BJ (cell line): ENCODE data around the gene NEU1. TPM values are rescaled to one million over a fixed set of nuclear protein-coding genes. Genes with fewer than 3 reads are reported as not detected.
"Not testable (repeated sequence)": the region's sequence is repeated elsewhere in the genome, so short reads cannot be mapped to it uniquely, and the experiment has no call there.

ENCODE experiments used
- CTCF ChIA-PET: fragments of 350-600 bp; formaldehyde crosslinking; extraction: SDS; loops from one replicate; lab custom pipeline; 2021; ENCODE audit warnings: antibody characterized with exemption, inconsistent platforms; lab: Yijun Ruan, JAX
- POLR2A ChIA-PET: fragments of 300-600 bp; sonication (Branson Sonifier 250); formaldehyde crosslinking; extraction: SDS; loops from one replicate; lab custom pipeline; 2021; ENCODE audit warnings: antibody characterized with exemption; lab: Charles Lee
- DNase-seq: peaks from one replicate; pipeline ENCODE4 v3.0.0-alpha.2; 2011; ENCODE audit warnings: low read depth
- H3K27me3 ChIP-seq: 2 replicates; pipeline ENCODE4 v1.6.0; 2011; ENCODE audit warnings: low read length; ENCODE audit not compliant: control insufficient read depth, insufficient read depth
- H3K36me3 ChIP-seq: 2 replicates; pipeline ENCODE4 v1.5.1; 2011; ENCODE audit warnings: low read length; ENCODE audit not compliant: control insufficient read depth, insufficient read depth
- H3K4me3 ChIP-seq: 2 replicates; pipeline ENCODE4 v1.5.1; 2011; ENCODE audit warnings: low read depth, mild to moderate bottlenecking, control low read depth, low read length
- polyA plus RNA-seq: library from polyadenylated mRNA; depleted of rRNA; stranded (reverse); fragments of >200 nt; gene quantifications from 2 replicates; pipeline ENCODE4 v1.2.3, GENCODE V29; 2011
- TF ChIP-seq, protein P1 (sequence below): IDR thresholded peaks from 2 replicates; pipeline ENCODE4 v1.5.1; 2011; ENCODE audit warnings: low read depth, mild to moderate bottlenecking, control low read depth, inconsistent platforms, low read length, moderate library complexity; ENCODE audit not compliant: insufficient read depth

Gene NEU1
- polyA plus RNA-seq, 1 experiment, result 48.1 TPM

DNA sequence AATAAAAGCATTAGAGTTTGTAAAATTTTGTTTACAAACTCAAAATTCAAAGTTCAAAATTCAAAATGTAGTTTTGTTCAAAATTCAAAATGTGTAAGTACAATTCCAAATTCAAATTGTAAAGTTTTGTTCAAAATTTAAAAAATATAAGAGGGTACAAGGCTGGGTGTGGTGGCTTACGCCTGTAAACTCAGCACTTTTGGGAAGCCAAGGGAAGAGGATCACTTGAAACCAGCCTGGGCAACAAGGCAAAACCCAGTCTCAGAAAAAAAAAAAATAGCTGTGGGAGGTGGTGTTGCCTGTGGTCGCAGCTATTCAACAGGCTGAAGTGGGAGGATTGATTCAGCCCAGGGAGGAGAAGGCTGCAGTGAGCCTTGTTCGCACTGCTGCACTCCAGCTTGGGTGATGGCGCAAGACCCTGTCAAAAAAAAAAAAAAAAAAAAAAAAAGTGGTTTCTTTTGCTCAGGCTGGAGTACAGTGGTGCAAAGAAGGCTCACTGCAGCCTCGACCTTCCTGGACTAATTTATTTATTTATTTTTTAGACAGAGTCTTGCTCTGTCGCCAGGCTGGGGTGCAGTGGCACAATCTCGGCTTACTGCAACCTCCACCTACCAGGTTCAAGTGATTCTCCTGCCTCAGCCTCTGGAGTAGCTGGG is 44.7 kb upstream of the NEU1 start:
- ChIA-PET POLR2A (interaction anchor here (0.6 to 0.7 kb wide), 2 partner anchors 174 to 336 kb away, joined by 5 read pairs; no protein-coding TSS in a partner anchor), CTCF (interaction anchor here (1.0 to 1.7 kb wide), 2 partner anchors 31 to 45 kb away, joined by 3 to 4 read pairs; no protein-coding TSS in a partner anchor)
- no peaks in the 10 kb centered on the region for H3K36me3 ChIP-seq
- H3K27me3 ChIP-seq, result no peaks in the 10 kb centered on the region
- DNase-seq, result no peak
- H3K4me3 ChIP-seq, result no peak overlapping the region
- TF ChIP-seq, protein P1, sequence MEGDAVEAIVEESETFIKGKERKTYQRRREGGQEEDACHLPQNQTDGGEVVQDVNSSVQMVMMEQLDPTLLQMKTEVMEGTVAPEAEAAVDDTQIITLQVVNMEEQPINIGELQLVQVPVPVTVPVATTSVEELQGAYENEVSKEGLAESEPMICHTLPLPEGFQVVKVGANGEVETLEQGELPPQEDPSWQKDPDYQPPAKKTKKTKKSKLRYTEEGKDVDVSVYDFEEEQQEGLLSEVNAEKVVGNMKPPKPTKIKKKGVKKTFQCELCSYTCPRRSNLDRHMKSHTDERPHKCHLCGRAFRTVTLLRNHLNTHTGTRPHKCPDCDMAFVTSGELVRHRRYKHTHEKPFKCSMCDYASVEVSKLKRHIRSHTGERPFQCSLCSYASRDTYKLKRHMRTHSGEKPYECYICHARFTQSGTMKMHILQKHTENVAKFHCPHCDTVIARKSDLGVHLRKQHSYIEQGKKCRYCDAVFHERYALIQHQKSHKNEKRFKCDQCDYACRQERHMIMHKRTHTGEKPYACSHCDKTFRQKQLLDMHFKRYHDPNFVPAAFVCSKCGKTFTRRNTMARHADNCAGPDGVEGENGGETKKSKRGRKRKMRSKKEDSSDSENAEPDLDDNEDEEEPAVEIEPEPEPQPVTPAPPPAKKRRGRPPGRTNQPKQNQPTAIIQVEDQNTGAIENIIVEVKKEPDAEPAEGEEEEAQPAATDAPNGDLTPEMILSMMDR, result no peak

DNA sequence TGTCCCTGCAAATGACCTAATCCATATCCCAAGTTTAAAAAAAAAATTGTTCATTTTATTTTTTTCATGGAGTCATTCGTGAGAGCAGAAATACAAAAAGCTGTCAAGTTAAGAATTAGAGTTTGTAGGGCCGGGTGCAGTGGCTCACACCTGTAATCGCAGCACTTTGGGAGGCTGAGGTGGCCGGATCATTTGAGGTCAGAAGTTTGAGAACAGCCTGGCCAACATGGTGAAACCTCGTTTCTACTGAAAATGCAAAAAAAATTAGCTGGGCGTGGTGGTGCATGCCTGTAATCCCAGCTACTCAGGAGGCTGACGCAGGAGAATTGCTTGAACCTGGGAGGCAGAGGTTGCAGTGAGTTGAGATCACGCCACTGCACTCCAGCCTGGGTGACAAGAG is 44.1 kb upstream of the NEU1 start:
- H3K27me3 ChIP-seq, DNase-seq, POLR2A ChIA-PET, H3K36me3 ChIP-seq, H3K4me3 ChIP-seq: not testable (repeated sequence)
- CTCF ChIA-PET, result interaction anchor here (1.0 to 1.7 kb wide), 2 partner anchors 32 to 46 kb away, joined by 3 to 4 read pairs; no protein-coding TSS in a partner anchor

DNA sequence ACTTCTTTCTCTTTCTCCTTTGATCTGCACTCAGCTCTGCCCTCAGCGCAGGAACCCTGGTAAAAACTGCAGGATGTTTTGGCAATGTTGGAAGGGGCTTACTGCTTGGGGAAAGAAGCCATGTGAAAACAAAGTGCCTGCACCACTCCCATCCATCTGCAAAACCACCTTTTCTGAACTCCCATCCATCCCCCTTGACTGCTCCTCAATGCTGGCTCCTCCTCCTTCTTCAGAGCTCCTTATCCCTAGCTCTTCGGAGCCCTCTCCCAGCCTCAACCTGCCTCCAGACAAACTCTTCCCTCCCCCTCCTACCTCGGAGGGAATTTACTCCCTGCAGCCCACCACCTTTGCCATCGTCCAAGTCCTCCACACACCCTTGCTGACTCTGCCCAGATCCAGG is 43.5 kb upstream of the NEU1 start:
- no peaks in the 10 kb centered on the region for H3K36me3 ChIP-seq
- CTCF ChIA-PET, result interaction anchor here (1.5 kb wide), 1 partner anchor 46 kb away, joined by 5 read pairs; no protein-coding TSS in a partner anchor
- H3K4me3 ChIP-seq, result no peak overlapping the region
- TF ChIP-seq, protein P1, result no peak
- DNase-seq, result no peak
- POLR2A ChIA-PET, result no interaction called here
- no peaks in the 10 kb centered on the region for H3K27me3 ChIP-seq

DNA sequence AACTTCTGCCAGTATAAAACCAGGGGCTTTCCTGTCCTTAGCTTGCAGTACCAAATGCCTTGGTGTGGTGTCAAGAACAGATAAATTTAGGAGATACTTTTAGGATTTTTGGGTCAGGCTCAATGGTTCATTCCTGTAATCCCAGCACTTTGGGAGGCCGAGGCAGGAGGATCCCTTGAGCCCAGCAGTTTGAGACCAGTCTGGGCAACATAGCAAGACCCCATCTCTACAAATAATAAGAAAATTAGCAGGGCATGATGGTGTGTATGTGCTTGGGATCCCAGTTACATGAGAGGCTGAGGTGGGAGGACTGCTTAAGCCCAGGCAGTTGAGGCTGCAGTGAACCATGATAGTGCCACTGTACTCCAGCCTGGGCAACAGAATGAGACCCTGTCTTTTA is 42.4 kb upstream of the NEU1 start:
- CTCF ChIA-PET, result interaction anchor here (1.5 kb wide), 1 partner anchor 47 kb away, joined by 5 read pairs; no protein-coding TSS in a partner anchor
- H3K36me3 ChIP-seq, result no peaks in the 10 kb centered on the region
- POLR2A ChIA-PET, result no interaction called here

DNA sequence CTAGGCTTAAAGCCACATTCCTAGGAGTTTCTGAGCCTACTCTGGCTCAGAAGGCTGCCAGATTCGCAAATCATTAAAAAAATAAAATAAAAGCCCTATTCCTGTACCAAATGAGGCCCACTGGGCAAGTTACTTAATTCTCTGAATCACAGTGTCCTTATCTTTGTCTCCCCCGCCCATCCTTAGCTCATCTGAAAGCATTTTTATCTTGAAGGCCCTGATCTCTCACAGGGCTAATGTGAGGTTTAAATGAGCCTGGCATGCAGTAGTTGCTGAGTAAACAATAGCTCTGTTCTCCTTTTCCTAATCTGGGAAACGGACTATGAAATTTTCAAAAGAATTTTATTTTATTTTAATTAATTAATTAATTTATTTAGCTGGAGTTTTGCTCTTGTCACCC is 41.3 kb upstream of the NEU1 start:
- no peak for DNase-seq
- CTCF ChIA-PET, result interaction anchor here (0.6 to 4.5 kb wide), 4 partner anchors 48 to 707 kb away, joined by 3 to 26 read pairs (median 4); no protein-coding TSS in a partner anchor
- POLR2A ChIA-PET, result interaction anchor here (0.6 kb wide), 1 partner anchor 189 kb away, joined by 4 read pairs; no protein-coding TSS in a partner anchor

More for the DNA sequence above, 42.4 kb upstream of the NEU1 start:
- no peak for DNase-seq
- TF ChIP-seq, protein P1, result no peak
- no peaks in the 10 kb centered on the region for H3K27me3 ChIP-seq
- H3K4me3 ChIP-seq, result no peak overlapping the region

More for the DNA sequence above, 41.3 kb upstream of the NEU1 start:
- H3K27me3 ChIP-seq, result no peaks in the 10 kb centered on the region
- H3K4me3 ChIP-seq, result no peak overlapping the region
- no peaks in the 10 kb centered on the region for H3K36me3 ChIP-seq
- TF ChIP-seq, protein P1, result no peak
